ENCODE measurements around the gene PANK1. TPM values are rescaled to one million over a fixed set of nuclear protein-coding genes. Genes with fewer than 3 reads are reported as not detected.

The PANK1 gene
- total RNA-seq, 1 donor, result 7.3 TPM

DNA sequence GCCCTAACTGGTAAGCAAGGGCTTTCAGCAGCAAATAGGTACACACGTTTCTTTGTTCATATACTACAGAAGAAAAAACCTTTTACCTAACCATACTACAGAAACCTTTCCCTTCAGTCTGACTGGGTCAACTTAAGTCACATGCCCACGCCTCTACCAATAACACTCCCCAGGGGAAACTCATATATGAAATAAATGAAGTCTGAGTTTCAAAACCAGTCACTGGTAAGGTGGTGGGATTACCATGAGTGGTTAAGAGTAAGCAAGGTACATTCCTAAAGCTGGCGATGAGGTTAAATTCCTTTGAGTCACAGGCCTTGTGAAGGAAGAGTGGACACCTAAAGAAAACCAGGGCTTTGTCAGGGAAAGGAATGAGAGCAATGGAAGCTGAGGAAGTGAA, 34.9 kb upstream of the PANK1 start:
- H3K4me3 ChIP-seq (ENCODE audit: low read depth, low read length), result no peak overlapping the region
- DNase-seq (ENCODE audit: low read depth), result no peak
- TF ChIP-seq, protein P1, sequence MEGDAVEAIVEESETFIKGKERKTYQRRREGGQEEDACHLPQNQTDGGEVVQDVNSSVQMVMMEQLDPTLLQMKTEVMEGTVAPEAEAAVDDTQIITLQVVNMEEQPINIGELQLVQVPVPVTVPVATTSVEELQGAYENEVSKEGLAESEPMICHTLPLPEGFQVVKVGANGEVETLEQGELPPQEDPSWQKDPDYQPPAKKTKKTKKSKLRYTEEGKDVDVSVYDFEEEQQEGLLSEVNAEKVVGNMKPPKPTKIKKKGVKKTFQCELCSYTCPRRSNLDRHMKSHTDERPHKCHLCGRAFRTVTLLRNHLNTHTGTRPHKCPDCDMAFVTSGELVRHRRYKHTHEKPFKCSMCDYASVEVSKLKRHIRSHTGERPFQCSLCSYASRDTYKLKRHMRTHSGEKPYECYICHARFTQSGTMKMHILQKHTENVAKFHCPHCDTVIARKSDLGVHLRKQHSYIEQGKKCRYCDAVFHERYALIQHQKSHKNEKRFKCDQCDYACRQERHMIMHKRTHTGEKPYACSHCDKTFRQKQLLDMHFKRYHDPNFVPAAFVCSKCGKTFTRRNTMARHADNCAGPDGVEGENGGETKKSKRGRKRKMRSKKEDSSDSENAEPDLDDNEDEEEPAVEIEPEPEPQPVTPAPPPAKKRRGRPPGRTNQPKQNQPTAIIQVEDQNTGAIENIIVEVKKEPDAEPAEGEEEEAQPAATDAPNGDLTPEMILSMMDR (IDR thresholded peaks at IDR 0.05; ENCODE audit: insufficient read depth, low read depth, low read length), result no peak

GRCh38 chr10:89677341-89677740, 32.3 kb upstream of the PANK1 start:
- TF ChIP-seq, protein P1 (IDR thresholded peaks at IDR 0.05; ENCODE audit: insufficient read depth, low read depth, low read length), result no peak
- H3K4me3 ChIP-seq (ENCODE audit: low read depth, low read length), result no peak overlapping the region
- DNase-seq (ENCODE audit: low read depth), result no peak

GRCh38 chr10:89670926-89671325, 25.9 kb upstream of the PANK1 start:
- no peak overlapping the region for H3K4me3 ChIP-seq (ENCODE audit: low read depth, low read length)
- TF ChIP-seq, protein P1 (IDR thresholded peaks at IDR 0.05; ENCODE audit: insufficient read depth, low read depth, low read length), result no peak
- no peak for DNase-seq (ENCODE audit: low read depth)

DNA sequence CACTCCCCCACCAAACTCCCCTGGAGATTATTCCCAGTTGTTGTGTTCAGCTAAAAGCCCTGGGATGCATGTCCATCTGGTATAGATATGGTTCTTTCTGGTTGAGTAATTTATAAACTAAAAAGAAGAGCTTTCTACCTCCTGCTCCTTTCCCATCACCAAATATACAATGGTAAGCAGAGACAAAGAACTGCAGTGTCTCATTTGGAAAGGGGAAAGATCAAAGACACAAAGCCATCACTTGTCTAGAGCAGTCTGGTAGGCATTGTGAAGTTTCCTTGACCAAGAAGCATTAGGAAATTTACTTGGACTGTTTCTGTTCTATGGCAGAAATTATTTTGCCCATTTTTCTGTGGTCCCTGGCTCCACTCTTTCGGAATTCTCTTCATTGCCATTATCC, 24.9 kb upstream of the PANK1 start:
- no peak overlapping the region for H3K4me3 ChIP-seq (ENCODE audit: low read depth, low read length)
- TF ChIP-seq, protein P1 (IDR thresholded peaks at IDR 0.05; ENCODE audit: insufficient read depth, low read depth, low read length), result no peak

DNA sequence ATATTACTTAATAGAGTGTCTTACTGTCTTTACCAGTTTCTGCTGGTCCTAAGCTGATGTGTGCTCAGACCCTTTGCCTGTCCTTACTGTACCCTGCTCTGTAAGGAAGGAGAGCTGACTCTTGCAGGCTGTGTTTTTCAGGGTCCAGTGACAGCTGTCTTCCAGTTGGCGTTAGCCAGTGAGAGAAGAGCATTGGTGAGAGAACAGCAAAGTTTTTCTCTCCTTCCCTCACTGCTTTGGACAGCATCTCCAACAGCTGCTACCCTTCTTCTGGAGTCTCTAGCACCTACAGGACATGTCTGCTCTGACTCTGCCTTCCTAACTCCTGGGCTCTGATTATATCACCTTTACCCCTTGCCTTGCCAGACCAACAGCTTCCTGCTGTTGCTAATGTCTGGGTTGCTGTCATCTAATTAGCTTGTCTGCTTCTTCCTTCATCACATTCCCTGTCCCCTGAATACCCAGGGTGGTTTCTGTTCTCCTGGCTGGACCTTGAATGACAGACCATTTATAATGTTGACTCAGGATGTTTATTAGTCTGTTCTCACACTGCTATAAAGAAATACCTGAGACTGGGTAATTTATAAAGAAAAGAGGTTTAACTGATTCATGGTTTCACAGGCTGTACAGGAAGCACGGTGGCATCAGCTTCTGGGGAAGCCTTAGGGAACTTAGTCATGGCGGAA, 23.5 kb upstream of the PANK1 start:
- TF ChIP-seq, protein P1 (IDR thresholded peaks at IDR 0.05; ENCODE audit: insufficient read depth, low read depth, low read length), result no peak
- DNase-seq (ENCODE audit: low read depth), result no peak
- H3K4me3 ChIP-seq (ENCODE audit: low read depth, low read length), result no peak overlapping the region

More for the DNA sequence above, 24.9 kb upstream of the PANK1 start:
- no peak for DNase-seq (ENCODE audit: low read depth)

DNA sequence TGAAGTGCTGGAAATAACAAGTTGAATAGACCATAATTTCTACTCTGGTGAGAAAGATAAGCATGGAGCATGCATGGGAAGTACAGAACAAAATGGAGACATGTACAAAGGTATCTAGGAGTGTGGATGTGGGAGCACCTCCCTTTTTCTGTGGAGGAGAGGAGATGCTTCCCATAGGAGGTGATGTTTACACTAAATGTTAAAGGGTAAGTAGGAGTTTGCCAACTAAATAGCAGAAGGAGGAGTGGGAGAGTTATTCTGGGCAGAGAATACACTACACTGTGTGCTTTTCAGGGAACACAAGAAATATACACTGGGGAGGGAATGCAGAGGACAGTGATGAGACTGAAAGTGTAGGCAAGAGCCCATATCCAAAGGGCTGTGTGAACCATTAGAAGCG, 21.1 kb upstream of the PANK1 start:
- TF ChIP-seq, protein P1 (IDR thresholded peaks at IDR 0.05; ENCODE audit: insufficient read depth, low read depth, low read length), result no peak
- no peak overlapping the region for H3K4me3 ChIP-seq (ENCODE audit: low read depth, low read length)
- no peak for DNase-seq (ENCODE audit: low read depth)

- no peak for DNase-seq (ENCODE audit: low read depth)
- TF ChIP-seq, protein P1 (IDR thresholded peaks at IDR 0.05; ENCODE audit: insufficient read depth, low read depth, low read length), result no peak
- H3K4me3 ChIP-seq (ENCODE audit: low read depth, low read length), result no peak overlapping the region
Measured at GRCh38 chr10:89665302-89665701, 20.3 kb upstream of the PANK1 start.
